Endothelial cell (in vitro differentiated cells): ENCODE measurements around the gene MKRN2. TPM values are rescaled to one million over a fixed set of nuclear protein-coding genes. Genes with fewer than 3 reads are reported as not detected.
A peak's percentile ranks its signal among the peaks of the same experiment; 100 is the strongest.

Experiments
- DNase-seq: peaks from one replicate; pipeline ENCODE4 v3.0.0; 2021; ENCODE audit warnings: low spot score
- H3K27ac Mint-ChIP-seq: one replicate; pipeline ENCODE4 v1.8.0; 2021; ENCODE audit warnings: mixed read lengths, inconsistent platforms; ENCODE audit not compliant: unreplicated experiment
- H3K27me3 Mint-ChIP-seq: one replicate; pipeline ENCODE4 v1.8.0; 2021; ENCODE audit warnings: mild to moderate bottlenecking, moderate library complexity, mixed read lengths, inconsistent platforms; ENCODE audit not compliant: unreplicated experiment
- H3K36me3 Mint-ChIP-seq: one replicate; pipeline ENCODE4 v1.8.0; 2021; ENCODE audit warnings: mild to moderate bottlenecking, low read depth, mixed read lengths, inconsistent platforms; ENCODE audit not compliant: unreplicated experiment
- H3K4me1 Mint-ChIP-seq: one replicate; pipeline ENCODE4 v1.8.0; 2021; ENCODE audit warnings: mild to moderate bottlenecking, mixed read lengths, inconsistent platforms; ENCODE audit not compliant: unreplicated experiment
- H3K4me3 Mint-ChIP-seq: one replicate; pipeline ENCODE4 v1.8.0; 2021; ENCODE audit warnings: mild to moderate bottlenecking, mixed read lengths, inconsistent platforms; ENCODE audit not compliant: unreplicated experiment
- H3K9me3 Mint-ChIP-seq: one replicate; pipeline ENCODE4 v1.8.0; 2021; ENCODE audit warnings: mixed read lengths, inconsistent platforms; ENCODE audit not compliant: unreplicated experiment
- total RNA-seq: library from RNA; stranded (reverse); fragmentation: NEBNext Ultra II Directional; extraction: Animal tissue kit (Norgen Biotek cat#: 25700); gene quantifications from one replicate; pipeline ENCODE4 v1.2.1, GENCODE V29; 2021; ENCODE audit not compliant: unreplicated experiment
- TF ChIP-seq, protein P1 (sequence below): fragments of 200-600 bp; sonication (generic); IDR thresholded peaks from one replicate; pipeline ENCODE4 v1.5.0; 2021; ENCODE audit warnings: antibody characterized with exemption; ENCODE audit not compliant: unreplicated experiment

Gene MKRN2
- total RNA-seq, 1 donor from 2014 or later: 22.0 TPM

- Mint-ChIP-seq H3K9me3 (no peaks in the 10 kb centered on the region), H3K36me3 (peaks cover 36% of the 10 kb centered on the region), H3K4me1 (peaks cover 8% of the 10 kb centered on the region), H3K27me3 (peaks cover 11% of the 10 kb centered on the region), H3K4me3 (peak overlapping the region; percentile 6), H3K27ac (no peak overlapping the region)
- TF ChIP-seq, protein P1, sequence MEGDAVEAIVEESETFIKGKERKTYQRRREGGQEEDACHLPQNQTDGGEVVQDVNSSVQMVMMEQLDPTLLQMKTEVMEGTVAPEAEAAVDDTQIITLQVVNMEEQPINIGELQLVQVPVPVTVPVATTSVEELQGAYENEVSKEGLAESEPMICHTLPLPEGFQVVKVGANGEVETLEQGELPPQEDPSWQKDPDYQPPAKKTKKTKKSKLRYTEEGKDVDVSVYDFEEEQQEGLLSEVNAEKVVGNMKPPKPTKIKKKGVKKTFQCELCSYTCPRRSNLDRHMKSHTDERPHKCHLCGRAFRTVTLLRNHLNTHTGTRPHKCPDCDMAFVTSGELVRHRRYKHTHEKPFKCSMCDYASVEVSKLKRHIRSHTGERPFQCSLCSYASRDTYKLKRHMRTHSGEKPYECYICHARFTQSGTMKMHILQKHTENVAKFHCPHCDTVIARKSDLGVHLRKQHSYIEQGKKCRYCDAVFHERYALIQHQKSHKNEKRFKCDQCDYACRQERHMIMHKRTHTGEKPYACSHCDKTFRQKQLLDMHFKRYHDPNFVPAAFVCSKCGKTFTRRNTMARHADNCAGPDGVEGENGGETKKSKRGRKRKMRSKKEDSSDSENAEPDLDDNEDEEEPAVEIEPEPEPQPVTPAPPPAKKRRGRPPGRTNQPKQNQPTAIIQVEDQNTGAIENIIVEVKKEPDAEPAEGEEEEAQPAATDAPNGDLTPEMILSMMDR: no peak
- no peak for DNase-seq
Observed at GRCh38 chr3:12588039-12589009, 31.4 kb downstream of the MKRN2 start.

DNA sequence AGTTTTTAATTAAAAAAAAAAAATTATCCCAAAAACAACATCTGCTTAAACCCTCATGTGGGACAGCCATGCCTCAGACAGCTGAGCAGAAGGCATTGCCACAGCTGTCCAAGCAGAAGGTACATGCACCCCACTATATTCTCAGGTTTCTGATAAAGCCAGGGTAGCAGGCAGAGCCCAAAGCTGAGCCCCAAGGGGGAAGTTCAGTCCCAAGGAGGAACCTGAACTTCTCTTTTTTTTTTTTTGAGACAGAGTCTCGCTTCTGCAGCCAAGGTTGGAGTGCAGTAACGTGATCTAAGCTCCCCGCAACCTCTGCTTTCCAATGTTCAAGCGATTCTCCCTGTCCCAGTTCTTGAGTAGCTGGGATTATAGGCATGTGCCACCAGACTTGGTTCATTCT, 33.2 kb downstream of the MKRN2 start:
- H3K27me3 Mint-ChIP-seq: peaks cover 12% of the 10 kb centered on the region
- no peaks in the 10 kb centered on the region for H3K9me3 Mint-ChIP-seq
- peaks cover 43% of the 10 kb centered on the region for H3K36me3 Mint-ChIP-seq
- DNase-seq: no peak
- TF ChIP-seq, protein P1: no peak
- no peaks in the 10 kb centered on the region for H3K4me1 Mint-ChIP-seq
- H3K4me3 Mint-ChIP-seq: no peak overlapping the region
- H3K27ac Mint-ChIP-seq: no peak overlapping the region

DNA sequence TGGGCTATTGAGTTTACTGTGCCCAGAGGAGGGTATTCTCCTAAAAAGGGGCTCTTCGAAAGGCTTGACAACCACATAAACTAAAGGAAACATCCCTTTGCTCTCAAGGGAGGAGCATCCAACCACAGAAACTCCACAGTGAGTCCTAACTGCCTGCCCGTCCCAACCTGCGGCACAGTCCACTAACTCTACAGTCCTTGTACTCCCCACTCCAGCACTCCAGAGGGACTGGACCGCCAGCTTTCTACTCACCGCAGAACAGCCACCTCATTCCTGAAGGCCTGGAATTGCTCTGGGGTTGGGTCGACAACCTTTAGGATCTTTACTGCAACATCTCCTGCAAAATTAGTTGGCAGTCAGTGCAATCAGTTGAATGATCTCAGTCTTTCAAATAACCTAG, 34.6 kb downstream of the MKRN2 start:
- peaks cover 47% of the 10 kb centered on the region for H3K36me3 Mint-ChIP-seq
- peaks cover 10% of the 10 kb centered on the region for H3K27me3 Mint-ChIP-seq
- H3K27ac Mint-ChIP-seq: no peak overlapping the region
- no peaks in the 10 kb centered on the region for H3K4me1 Mint-ChIP-seq
- peak overlapping the region; percentile 62 for H3K4me3 Mint-ChIP-seq
- DNase-seq: no peak
- TF ChIP-seq, protein P1: no peak
- no peaks in the 10 kb centered on the region for H3K9me3 Mint-ChIP-seq

DNA sequence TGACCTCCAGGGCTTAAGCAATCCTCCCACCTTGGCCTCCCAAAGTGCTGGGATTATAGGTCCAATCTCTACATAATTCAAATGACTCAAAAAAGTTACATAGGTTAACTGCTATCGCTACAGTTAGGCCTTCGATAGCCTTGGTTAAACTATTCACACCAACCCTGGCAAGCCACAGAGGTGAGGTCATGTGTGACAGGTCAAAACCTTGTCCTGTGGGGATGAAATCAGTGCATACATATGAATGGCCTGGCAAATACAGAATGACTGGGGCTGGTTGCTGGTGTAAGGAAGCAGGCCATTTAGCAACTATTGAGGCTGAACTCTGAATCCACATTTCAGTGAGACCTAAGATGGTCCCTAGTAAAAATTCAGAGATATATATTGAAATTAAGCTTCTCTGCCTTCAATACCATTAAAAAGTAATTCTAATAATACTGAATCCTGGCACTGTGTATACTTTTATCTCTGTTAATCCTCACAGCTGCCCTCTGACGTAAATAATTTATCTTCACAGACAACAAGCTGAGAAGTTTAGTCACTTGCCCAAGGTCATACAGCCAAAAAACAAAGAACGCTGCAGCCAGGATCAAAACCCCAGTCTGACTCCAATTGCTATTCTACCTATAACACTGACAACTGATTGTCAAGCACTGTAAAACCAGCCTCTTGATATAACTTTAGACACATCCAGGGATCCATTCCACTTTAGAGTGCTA, 35.3 kb downstream of the MKRN2 start:
- no peaks in the 10 kb centered on the region for H3K9me3 Mint-ChIP-seq
- H3K36me3 Mint-ChIP-seq: peaks cover 49% of the 10 kb centered on the region
- peaks cover 10% of the 10 kb centered on the region for H3K27me3 Mint-ChIP-seq
- DNase-seq: no peak
- H3K27ac Mint-ChIP-seq: peak overlapping the region; percentile 36
- TF ChIP-seq, protein P1: no peak
- H3K4me1 Mint-ChIP-seq: no peaks in the 10 kb centered on the region
- H3K4me3 Mint-ChIP-seq: peak overlapping the region; percentile 62

- H3K36me3 Mint-ChIP-seq: peaks cover 51% of the 10 kb centered on the region
- no peak for DNase-seq
- no peaks in the 10 kb centered on the region for H3K4me1 Mint-ChIP-seq
- no peak overlapping the region for H3K4me3 Mint-ChIP-seq
- no peak overlapping the region for H3K27ac Mint-ChIP-seq
- no peaks in the 10 kb centered on the region for H3K9me3 Mint-ChIP-seq
- TF ChIP-seq, protein P1: no peak
- peaks cover 10% of the 10 kb centered on the region for H3K27me3 Mint-ChIP-seq
Observed at GRCh38 chr3:12593473-12593872, 36.6 kb downstream of the MKRN2 start.
